Measurements from ENCODE around the gene RRP1B.

Gene RRP1B

DNA sequence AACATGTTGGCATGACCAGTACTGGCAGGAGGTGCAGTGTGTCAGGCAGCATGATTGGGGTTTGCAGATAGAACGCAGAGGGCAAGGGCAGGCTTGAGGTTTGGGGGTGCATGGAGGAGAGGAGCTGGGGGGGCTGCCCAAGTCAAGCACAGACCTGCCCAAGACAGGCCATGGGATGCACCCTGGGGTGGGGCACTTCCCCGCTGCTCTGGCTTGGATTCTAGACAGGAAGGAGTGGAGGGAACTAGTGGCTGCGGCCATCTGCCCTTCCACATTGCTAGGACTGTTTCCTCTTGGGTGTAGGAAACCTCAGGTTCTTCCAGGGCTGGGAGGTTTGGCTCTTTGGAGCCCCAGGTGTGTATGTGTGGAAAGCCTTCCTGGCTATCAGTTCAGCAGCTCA, 62.6 kb downstream of the RRP1B start:
- peak in 1 of 2 experiments; percentile 45 for DNase-seq (ENCODE audit: low read depth in 1 of 2, low spot score in 1 of 2)
- H3K4me3 ChIP-seq (replicated peaks; ENCODE audit: insufficient read depth, low read length) = no peak overlapping the region; the same call in 1 of the 2 replicates

GRCh38 chr21:43723648-43724047, 64.3 kb downstream of the RRP1B start:
- H3K27me3 ChIP-seq (ENCODE audit: insufficient read depth, poor library complexity, severe bottlenecking) = no peaks in the 10 kb centered on the region
- no peak overlapping the region for H3K27ac ChIP-seq (replicated peaks)
- TF ChIP-seq, protein P1, sequence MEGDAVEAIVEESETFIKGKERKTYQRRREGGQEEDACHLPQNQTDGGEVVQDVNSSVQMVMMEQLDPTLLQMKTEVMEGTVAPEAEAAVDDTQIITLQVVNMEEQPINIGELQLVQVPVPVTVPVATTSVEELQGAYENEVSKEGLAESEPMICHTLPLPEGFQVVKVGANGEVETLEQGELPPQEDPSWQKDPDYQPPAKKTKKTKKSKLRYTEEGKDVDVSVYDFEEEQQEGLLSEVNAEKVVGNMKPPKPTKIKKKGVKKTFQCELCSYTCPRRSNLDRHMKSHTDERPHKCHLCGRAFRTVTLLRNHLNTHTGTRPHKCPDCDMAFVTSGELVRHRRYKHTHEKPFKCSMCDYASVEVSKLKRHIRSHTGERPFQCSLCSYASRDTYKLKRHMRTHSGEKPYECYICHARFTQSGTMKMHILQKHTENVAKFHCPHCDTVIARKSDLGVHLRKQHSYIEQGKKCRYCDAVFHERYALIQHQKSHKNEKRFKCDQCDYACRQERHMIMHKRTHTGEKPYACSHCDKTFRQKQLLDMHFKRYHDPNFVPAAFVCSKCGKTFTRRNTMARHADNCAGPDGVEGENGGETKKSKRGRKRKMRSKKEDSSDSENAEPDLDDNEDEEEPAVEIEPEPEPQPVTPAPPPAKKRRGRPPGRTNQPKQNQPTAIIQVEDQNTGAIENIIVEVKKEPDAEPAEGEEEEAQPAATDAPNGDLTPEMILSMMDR (IDR thresholded peaks at IDR 0.05; ENCODE audit: insufficient read depth, low read length) = no peak
- TF ChIP-seq POLR2AphosphoS5 (IDR thresholded peaks at IDR 0.05; ENCODE audit: low read depth) (no peak), GABPA (IDR thresholded peaks at IDR 0.05; ENCODE audit: low read depth) (no peak), SPI1 (IDR thresholded peaks at IDR 0.05; ENCODE audit: borderline replicate concordance, low read depth) (no peak)
- TF ChIP-seq, protein P2, sequence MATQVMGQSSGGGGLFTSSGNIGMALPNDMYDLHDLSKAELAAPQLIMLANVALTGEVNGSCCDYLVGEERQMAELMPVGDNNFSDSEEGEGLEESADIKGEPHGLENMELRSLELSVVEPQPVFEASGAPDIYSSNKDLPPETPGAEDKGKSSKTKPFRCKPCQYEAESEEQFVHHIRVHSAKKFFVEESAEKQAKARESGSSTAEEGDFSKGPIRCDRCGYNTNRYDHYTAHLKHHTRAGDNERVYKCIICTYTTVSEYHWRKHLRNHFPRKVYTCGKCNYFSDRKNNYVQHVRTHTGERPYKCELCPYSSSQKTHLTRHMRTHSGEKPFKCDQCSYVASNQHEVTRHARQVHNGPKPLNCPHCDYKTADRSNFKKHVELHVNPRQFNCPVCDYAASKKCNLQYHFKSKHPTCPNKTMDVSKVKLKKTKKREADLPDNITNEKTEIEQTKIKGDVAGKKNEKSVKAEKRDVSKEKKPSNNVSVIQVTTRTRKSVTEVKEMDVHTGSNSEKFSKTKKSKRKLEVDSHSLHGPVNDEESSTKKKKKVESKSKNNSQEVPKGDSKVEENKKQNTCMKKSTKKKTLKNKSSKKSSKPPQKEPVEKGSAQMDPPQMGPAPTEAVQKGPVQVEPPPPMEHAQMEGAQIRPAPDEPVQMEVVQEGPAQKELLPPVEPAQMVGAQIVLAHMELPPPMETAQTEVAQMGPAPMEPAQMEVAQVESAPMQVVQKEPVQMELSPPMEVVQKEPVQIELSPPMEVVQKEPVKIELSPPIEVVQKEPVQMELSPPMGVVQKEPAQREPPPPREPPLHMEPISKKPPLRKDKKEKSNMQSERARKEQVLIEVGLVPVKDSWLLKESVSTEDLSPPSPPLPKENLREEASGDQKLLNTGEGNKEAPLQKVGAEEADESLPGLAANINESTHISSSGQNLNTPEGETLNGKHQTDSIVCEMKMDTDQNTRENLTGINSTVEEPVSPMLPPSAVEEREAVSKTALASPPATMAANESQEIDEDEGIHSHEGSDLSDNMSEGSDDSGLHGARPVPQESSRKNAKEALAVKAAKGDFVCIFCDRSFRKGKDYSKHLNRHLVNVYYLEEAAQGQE (IDR thresholded peaks at IDR 0.05; ENCODE audit: insufficient replicate concordance, low read depth) = no peak
- DNase-seq (ENCODE audit: low read depth in 1 of 2, low spot score in 1 of 2) = no peak
- no peak overlapping the region for H3K4me3 ChIP-seq (replicated peaks; ENCODE audit: insufficient read depth, low read length)

More for the DNA sequence above, 62.6 kb downstream of the RRP1B start:
- TF ChIP-seq, protein P2 (IDR thresholded peaks at IDR 0.05; ENCODE audit: insufficient replicate concordance, low read depth) = no peak
- TF ChIP-seq GABPA (IDR thresholded peaks at IDR 0.05; ENCODE audit: low read depth) = no peak
- TF ChIP-seq, protein P1 (IDR thresholded peaks at IDR 0.05; ENCODE audit: insufficient read depth, low read length) = no peak
- no peak for TF ChIP-seq POLR2AphosphoS5 (IDR thresholded peaks at IDR 0.05; ENCODE audit: low read depth)
- no peak for TF ChIP-seq SPI1 (IDR thresholded peaks at IDR 0.05; ENCODE audit: borderline replicate concordance, low read depth)
- H3K27me3 ChIP-seq (ENCODE audit: insufficient read depth, poor library complexity, severe bottlenecking) = no peaks in the 10 kb centered on the region
- no peak overlapping the region for H3K27ac ChIP-seq (replicated peaks)

DNA sequence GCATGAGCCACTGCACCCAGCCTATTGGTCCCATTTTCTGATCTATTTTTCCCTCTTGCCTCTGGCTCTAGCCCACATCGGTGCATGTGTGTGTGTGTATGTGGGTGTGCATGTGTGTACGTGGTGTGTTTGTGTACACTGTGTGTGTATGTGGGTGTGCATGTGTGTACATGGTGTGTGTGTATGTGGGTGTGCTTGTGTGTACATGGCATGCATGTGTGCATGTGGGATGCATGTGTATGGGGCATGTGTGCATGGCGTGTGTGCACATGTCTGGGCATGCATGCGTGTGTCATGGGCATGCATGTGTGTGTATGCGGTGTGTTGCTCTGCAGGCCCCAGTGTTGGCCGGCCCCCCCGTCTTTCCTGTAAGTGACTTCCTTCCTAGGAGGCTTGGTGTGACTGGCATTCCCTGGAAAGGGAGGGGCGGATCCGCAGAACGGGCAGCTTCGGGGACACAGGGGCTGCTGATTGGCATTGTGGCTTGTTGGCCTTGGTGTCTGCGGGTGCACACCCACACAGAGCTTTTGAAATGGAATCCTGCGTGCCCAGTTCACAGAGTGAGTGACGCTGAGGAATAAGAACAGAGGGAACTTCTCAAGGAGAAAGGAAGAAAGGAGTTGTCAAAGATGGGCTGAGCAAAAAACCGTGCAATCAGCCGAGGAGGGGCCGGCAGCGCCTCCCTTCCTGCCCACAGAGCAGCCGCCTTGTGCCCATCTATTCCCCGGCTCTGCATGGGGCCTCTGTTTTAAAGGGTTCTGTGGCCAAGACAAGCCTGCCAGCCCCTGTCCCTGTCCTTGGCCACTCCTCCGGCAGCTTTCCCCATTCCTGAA, 67.5 kb downstream of the RRP1B start:
- TF ChIP-seq SPI1 (IDR thresholded peaks at IDR 0.05; ENCODE audit: borderline replicate concordance, low read depth) (no peak), GABPA (IDR thresholded peaks at IDR 0.05; ENCODE audit: low read depth) (no peak), POLR2AphosphoS5 (IDR thresholded peaks at IDR 0.05; ENCODE audit: low read depth) (no peak)
- TF ChIP-seq, protein P1 (IDR thresholded peaks at IDR 0.05; ENCODE audit: insufficient read depth, low read length) = no peak
- TF ChIP-seq, protein P2 (IDR thresholded peaks at IDR 0.05; ENCODE audit: insufficient replicate concordance, low read depth) = no peak
- H3K27me3 ChIP-seq (ENCODE audit: insufficient read depth, poor library complexity, severe bottlenecking) = no peaks in the 10 kb centered on the region
- peak overlapping the region; percentile 81 for H3K27ac ChIP-seq (replicated peaks)
- 0 out of 2 replicates have a peak overlapping the region, but pooled peaks have one; percentile 17 for H3K4me3 ChIP-seq (replicated peaks; ENCODE audit: insufficient read depth, low read length)
- peak; percentile 49 to 57 for DNase-seq (ENCODE audit: low read depth in 1 of 2, low spot score in 1 of 2)
